Heart left ventricle (tissue), 16 donors: Measurements from ENCODE around the gene TNFAIP6. TPM values are rescaled to one million over a fixed set of nuclear protein-coding genes. Genes with fewer than 3 reads are reported as not detected.

Experiments used
- ATAC-seq, 4 donors: fragments of 200-7000 bp; cut with Tn5 transposase; one replicate each; pipeline ENCODE4 v1.9.1; 2020 to 2022; ENCODE audit warnings: moderate library complexity in 4 of 4, mild to moderate bottlenecking in 3 of 4, moderate number of reproducible peaks in 1 of 4
- DNase-seq, 5 donors: peaks; one replicate each; pipeline ENCODE4 v3.0.0-alpha.2; 2020
- H3K27ac ChIP-seq, 12 donors: fragments of 200-600 bp; sonication (generic) in 4 of 12; one replicate each; pipeline versions ENCODE4 v1.5.0 to v1.8.0; 2016 to 2022; ENCODE audit warnings: mild to moderate bottlenecking in 2 of 12
- H3K27me3 ChIP-seq, 9 donors: fragments of 200-600 bp; sonication (generic) in 2 of 9; one replicate each; pipeline versions ENCODE4 v1.5.1 to v1.8.0; 2016 to 2022; ENCODE audit warnings: mild to moderate bottlenecking in 3 of 9
- H3K36me3 ChIP-seq, 9 donors: fragments of 200-600 bp; sonication (generic) in 2 of 9; one replicate each; pipeline versions ENCODE4 v1.5.0 to v1.8.0; 2018 to 2022; ENCODE audit warnings: mild to moderate bottlenecking in 2 of 9
- H3K4me1 ChIP-seq, 12 donors: fragments of 200-600 bp; sonication (generic) in 4 of 12; one replicate each; pipeline versions ENCODE4 v1.5.0 to v1.8.0; 2016 to 2022; ENCODE audit warnings: mild to moderate bottlenecking in 3 of 12
- H3K4me3 ChIP-seq, 12 donors: fragments of 200-600 bp; sonication (generic) in 4 of 12; one replicate each; pipeline versions ENCODE4 v1.5.0 to v1.8.0; 2017 to 2022; ENCODE audit warnings: mild to moderate bottlenecking in 9 of 12, moderate library complexity in 4 of 12
- H3K9me3 ChIP-seq, 12 donors: fragments of 200-600 bp; sonication (generic) in 4 of 12; one replicate each; pipeline versions ENCODE4 v1.5.0 to v1.8.0; 2016 to 2022; ENCODE audit warnings: mild to moderate bottlenecking in 1 of 12
- CTCF ChIP-seq, 12 donors: fragments of 200-600 bp; sonication (generic) in 4 of 12; IDR thresholded peaks; one replicate each; pipeline versions ENCODE4 v1.5.0 to v1.8.0; 2018 to 2022; ENCODE audit warnings: antibody characterized with exemption in 12 of 12, mild to moderate bottlenecking in 5 of 12
- POLR2A ChIP-seq, 2 donors: fragments of 450-650 bp; IDR thresholded peaks; one replicate each; pipeline ENCODE4 v1.6.1; 2017; ENCODE audit warnings: antibody characterized with exemption in 2 of 2, mild to moderate bottlenecking in 2 of 2, moderate library complexity in 2 of 2
- WGBS, 4 donors: extraction: QIAGEN DNeasy Blood & Tissue Kit in 2 of 4; methylation state at CpG; one replicate each; pipeline versions ENCODE4 v1.1.5 to v1.1.7; 2013 to 2018; 5-methylcytosine and 5-hydroxymethylcytosine counted together
- intact Hi-C, 10 donors: fragments of 100-400 bp; cut with DNase I; formaldehyde crosslinking; loops; one replicate each; pipeline versions ENCODE4 v1.11.1 to v1.14.2; 2022
- polyA plus RNA-seq, 2 donors: library from polyadenylated mRNA; stranded (reverse); fragments of 200-250 nt; gene quantifications; one replicate each; pipeline ENCODE4 v1.2.3, GENCODE V29; 2013
- total RNA-seq, 9 donors: library from RNA; depleted of rRNA in 2 of 9; stranded (reverse); fragments of >200 nt in 2 of 9; fragmentation: NEBNext Ultra II Directional in 3 of 9; extraction: Animal tissue kit (Norgen Biotek cat#: 25700) in 3 of 9; gene quantifications; one replicate each; pipeline versions ENCODE4 v1.1.0 to v1.2.4, GENCODE V29; 2016 to 2023
- donor health status: ischemic (EF 13 %, LVEDD 7.1; RV severe dilation, severe dysfunction).
- donor health status: healthy with polysubstance abuse.
- donor health status: DM: no; HTN: yes; CAD: no.
- donor health status: DM: no; HTN: no; CAD: no.
- donor health status: ischemic (EF 25% LVEDD 6.9; RV normal size, moderate dysfunction).
- donor health status: ischemic (EF 25% LVEDD 5.7; RV mildly dilated, moderate dysfunction).
- donor health status: healthy.
- donor health status: DM: yes; HTN: yes; CAD: no.
- donor health status: ischemic (EF 35%, LVEDD 5.7; RV mildly dilated, moderate dysfunction).
- donor health status: nonischemic (EF 11% LVEDD 7.7; RV severe dilation, severe dysfunction).
- donor health status: DM: yes; HTN: yes; CAD: no.
- donor health status: PGD.
- donor health status: ischemic (EF 29% LVEDD 5.4; RV normal size, mild dysfunction).
- donor health status: nonischemic (EF 23%, LVEDD 6.1; RV moderate dilation, normal function).

The TNFAIP6 gene
- total and polyA plus RNA-seq, 11 donors, result 1.6 to 8.1 (median 2.6) TPM

GRCh38 chr2:151388011-151388410 is 30.6 kb downstream of the TNFAIP6 start:
- intact Hi-C loops, result no loop called here

GRCh38 chr2:151391436-151391835 is 34.0 kb downstream of the TNFAIP6 start:
- DNase-seq (no peak), ATAC-seq (no peak)
- Histone ChIP-seq H3K36me3 (no peaks in the 10 kb centered on the region), H3K4me3 (no peak overlapping the region), H3K4me1 (no peaks in the 10 kb centered on the region), H3K27ac (no peak overlapping the region), H3K27me3 (no peaks in the 10 kb centered on the region), H3K9me3 (peaks cover 0 to 9% (median 0%) of the 10 kb centered on the region in 12 donors)
- intact Hi-C loops, result no loop called here
- no peak for TF ChIP-seq CTCF (IDR thresholded peaks at IDR 0.05)
- no peak for TF ChIP-seq POLR2A (IDR thresholded peaks at IDR 0.05)
- WGBS, 4 donors, result 77 to 88% (median 85%) methylated on average over 2 of the region's 2 CpGs

More at GRCh38 chr2:151388011-151388410, 30.6 kb downstream of the TNFAIP6 start:
- TF ChIP-seq POLR2A (IDR thresholded peaks at IDR 0.05) (no peak), CTCF (IDR thresholded peaks at IDR 0.05) (no peak)
- 82 to 87% (median 83%) methylated on average over 4 of the region's 4 CpGs for WGBS, 4 donors
- Histone ChIP-seq H3K9me3 (peaks cover 0 to 9% (median 0%) of the 10 kb centered on the region in 12 donors), H3K27ac (no peak overlapping the region), H3K36me3 (no peaks in the 10 kb centered on the region), H3K27me3 (no peaks in the 10 kb centered on the region), H3K4me3 (no peak overlapping the region), H3K4me1 (no peaks in the 10 kb centered on the region)
- ATAC-seq (no peak), DNase-seq (no peak)

- ATAC-seq, result no peak
Measured at GRCh38 chr2:151394509-151394908, 37.1 kb downstream of the TNFAIP6 start.

More at GRCh38 chr2:151394509-151394908, 37.1 kb downstream of the TNFAIP6 start:
- Histone ChIP-seq H3K27ac (no peak overlapping the region), H3K36me3 (no peaks in the 10 kb centered on the region), H3K9me3 (peaks cover 0 to 9% (median 0%) of the 10 kb centered on the region in 12 donors), H3K4me1 (no peaks in the 10 kb centered on the region), H3K27me3 (no peaks in the 10 kb centered on the region), H3K4me3 (no peak overlapping the region)
- intact Hi-C loops, result no loop called here
- WGBS, 4 donors, result 71 to 98% (median 91%) methylated on average over 3 to 4 of the region's 4 CpGs
- TF ChIP-seq POLR2A (IDR thresholded peaks at IDR 0.05) (no peak), CTCF (IDR thresholded peaks at IDR 0.05) (no peak)
- no peak for DNase-seq
